ENCODE data around the gene CBLIF.

DNA sequence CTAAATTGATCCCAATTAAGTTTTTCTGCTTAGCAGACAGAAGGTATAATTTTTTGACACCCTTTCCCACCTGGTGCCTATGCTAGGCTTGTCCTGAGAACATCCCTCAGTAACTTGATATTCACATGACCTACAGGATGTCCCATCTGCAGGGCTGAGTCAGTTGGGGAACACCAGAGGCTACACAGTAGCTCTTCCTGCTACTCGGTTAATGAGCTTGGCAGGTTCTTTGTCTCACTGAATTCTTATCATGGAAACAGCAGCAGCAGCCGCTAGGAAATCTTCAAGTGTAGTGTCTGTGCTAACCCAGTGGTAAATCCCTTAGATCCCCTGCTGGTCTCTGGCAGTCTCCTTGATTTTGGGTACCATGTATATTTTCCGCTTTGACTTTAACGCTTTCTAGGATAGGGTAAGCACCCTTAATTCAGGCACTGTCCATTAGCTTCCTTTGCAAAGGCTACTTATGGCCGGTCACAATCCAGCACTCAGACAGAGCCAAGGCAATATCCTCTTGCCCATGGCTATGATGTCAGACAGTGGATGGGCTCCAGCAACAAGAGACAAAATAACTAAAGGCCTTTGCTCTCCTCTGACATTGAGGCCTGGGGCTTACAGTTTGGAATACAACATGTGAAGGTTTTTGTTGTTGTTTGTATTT is 43.2 kb downstream of the CBLIF start:
- TF ChIP-seq, protein P1, sequence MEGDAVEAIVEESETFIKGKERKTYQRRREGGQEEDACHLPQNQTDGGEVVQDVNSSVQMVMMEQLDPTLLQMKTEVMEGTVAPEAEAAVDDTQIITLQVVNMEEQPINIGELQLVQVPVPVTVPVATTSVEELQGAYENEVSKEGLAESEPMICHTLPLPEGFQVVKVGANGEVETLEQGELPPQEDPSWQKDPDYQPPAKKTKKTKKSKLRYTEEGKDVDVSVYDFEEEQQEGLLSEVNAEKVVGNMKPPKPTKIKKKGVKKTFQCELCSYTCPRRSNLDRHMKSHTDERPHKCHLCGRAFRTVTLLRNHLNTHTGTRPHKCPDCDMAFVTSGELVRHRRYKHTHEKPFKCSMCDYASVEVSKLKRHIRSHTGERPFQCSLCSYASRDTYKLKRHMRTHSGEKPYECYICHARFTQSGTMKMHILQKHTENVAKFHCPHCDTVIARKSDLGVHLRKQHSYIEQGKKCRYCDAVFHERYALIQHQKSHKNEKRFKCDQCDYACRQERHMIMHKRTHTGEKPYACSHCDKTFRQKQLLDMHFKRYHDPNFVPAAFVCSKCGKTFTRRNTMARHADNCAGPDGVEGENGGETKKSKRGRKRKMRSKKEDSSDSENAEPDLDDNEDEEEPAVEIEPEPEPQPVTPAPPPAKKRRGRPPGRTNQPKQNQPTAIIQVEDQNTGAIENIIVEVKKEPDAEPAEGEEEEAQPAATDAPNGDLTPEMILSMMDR (IDR thresholded peaks at IDR 0.05; ENCODE audit: borderline replicate concordance, extremely low read depth, low read length, poor library complexity, severe bottlenecking): no peak
- no peak for TF ChIP-seq EZH2 (IDR thresholded peaks at IDR 0.05; ENCODE audit: borderline replicate concordance, low read depth, low read length, severe bottlenecking)

Measured in DND-41 (cell line).